Activated CD4-positive, alpha-beta T cell treated with anti-CD3 and anti-CD28 coated beads, Interleukin-2, Interleukin-4, amounts not matched to agents 100 ng/mL and 50 ng/mL, durations not matched to agents 16 hours and 8 hours (primary cell): ENCODE results near the gene CHPF2.

ENCODE experiments used
- DNase-seq: peaks from one replicate; pipeline ENCODE4 v3.0.0-alpha.2; 2020; ENCODE audit warnings: low spot score

CHPF2 gene

DNA sequence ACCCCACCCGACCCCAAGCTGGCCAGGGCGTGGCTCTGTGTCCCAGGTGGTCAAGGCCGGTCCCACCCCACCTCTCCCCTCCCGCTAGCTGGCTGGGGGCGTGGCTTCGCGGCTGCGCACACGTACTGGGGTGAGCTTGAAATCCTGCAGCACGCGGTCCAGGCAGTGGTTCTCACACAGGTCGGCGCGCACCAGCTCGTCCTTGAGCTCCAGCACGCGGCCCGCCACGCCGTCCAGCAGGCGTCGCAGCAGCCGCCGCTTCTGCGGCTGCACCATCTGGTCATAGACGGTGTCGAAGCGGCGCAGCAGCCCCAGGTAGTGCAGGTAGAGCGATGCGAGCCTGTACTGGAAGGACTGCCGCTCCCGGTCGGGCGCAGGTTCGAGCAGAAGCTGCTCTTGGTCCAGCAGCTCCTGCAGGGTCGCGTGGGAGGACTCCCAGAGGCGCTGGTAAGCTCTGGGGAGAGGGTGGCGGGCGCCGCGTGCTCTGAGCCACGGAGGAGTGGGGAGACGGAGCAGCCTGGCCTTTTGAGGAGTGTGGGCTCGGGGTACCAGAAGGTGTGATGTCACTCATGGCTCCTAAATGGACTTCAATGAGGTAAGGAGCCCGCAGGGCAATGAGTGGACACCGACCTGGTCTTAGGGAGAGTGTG lies 27.8 kb upstream of the CHPF2 start:
- no peak for DNase-seq

DNA sequence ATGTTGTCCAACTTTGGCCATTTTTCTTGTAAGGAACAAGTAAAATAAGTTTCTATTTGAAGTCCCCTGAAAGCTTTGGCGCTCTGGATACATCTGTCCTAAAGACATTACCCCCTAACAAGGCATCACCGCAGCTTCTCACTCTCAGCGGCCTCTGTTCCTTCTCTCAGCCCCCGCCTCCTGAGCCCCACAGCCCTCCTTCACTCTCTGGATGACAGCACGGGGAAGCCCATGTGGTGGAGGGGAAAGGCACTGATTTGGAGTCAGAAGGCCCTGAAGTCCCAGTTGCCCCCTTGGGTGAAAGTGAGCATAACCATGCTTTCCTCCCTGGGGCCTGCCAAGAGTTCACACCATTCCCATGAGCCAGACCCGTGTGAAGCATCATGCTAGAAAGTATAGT lies 26.6 kb upstream of the CHPF2 start:
- no peak for DNase-seq

DNA sequence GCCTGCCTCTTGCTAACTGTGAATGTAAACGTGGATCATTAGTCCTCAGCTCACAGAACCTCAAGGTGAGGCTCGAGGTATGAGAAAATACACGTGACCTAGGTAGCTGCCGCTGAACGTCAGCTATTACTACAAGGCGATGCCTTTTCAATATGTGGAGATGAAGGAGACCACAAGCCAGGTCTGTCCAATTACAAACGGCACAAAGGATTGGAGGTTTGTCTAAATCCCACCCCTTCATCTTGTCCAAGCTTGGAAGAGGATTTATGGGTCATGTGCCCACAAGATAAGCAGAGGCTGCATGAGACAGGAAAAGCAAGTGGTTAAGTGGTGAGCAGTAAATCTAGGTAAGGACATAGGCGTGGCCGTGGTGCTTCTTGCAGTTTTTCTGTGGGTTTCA lies 25.4 kb upstream of the CHPF2 start:
- DNase-seq = no peak

DNA sequence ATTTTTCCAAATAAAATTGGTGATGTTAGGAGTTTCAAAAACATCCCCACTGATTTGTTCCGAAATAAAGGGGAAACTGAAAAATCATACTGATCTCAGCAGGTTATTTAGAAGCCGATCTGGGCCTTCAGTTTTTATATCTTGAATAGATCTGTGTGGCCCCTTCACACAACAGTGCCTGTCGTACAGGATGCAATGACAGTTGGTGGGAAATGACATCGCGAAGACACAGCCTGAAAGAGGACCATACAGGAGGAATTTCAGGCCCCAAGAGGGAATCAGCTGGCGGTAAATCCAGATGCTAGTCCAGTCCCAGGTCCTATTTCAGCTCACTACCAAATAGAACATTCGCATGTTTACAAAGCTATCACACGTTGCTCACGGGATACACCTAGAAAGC lies 25.0 kb upstream of the CHPF2 start:
- no peak for DNase-seq

DNA sequence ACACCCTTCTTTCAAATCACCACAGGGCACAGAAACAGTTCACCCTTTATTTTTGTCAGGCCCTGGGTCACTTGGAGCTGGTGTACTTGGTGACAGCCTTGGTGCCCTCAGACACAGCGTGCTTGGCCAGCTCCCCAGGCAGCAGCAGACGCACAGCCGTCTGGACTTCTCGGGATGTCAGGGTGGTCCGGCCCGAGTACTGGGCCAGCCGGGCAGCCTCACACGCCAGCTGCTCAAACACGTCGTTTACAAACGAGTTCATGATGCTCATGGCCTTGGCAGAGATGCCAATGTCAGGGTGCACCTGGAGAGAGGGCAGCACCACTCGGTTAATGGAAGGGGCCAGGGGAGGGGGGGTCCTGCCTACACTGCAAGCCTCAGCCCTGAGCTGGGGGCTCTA lies 24.5 kb upstream of the CHPF2 start:
- no peak for DNase-seq

DNA sequence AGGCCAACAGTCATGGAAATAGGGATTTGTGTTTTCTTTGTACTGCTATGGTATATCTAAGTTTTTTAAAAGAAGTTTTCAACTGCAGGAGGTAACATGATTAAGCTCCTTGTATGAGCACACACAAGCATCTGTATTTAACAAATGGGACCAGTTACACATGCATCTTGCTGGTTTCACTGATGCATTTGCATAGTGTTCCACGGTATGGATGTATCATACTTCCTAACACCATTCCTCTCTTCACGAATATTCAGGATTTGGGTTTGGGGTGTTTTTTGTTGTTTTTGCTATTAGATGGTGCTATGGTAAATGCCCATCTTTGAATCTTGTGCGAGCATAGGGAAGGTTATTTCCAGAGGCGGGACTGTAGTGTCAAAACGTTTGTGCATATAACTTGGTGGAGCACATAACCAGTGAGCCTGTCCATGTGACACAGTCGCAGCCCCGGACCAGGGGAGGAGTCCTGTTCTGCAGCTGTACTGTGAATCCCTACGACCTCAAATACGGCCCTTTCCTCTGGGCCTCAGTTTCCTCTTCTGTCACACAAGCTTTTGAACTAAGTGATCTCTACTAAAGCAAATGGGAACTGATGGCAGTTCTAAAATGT lies 23.9 kb upstream of the CHPF2 start:
- DNase-seq = no peak

DNA sequence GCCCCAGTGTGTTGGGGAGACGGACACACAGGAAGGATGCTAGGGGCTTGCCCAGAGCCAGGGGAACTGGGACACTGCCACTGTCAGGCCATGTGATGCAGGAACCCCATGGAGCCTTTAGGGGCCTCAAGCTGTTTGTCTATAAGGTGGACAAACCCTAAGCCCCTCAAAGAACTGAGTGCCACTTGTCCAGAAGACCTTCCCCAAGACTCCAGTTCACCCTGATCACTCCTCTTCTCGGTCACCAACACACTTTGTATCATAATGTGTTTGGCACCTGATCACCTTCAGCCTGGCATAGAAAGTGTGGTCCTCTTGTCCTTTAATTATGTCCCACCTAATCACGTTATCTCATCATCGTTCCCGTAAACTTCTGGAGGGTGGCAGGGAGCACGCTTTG lies 22.7 kb upstream of the CHPF2 start:
- no peak for DNase-seq

DNA sequence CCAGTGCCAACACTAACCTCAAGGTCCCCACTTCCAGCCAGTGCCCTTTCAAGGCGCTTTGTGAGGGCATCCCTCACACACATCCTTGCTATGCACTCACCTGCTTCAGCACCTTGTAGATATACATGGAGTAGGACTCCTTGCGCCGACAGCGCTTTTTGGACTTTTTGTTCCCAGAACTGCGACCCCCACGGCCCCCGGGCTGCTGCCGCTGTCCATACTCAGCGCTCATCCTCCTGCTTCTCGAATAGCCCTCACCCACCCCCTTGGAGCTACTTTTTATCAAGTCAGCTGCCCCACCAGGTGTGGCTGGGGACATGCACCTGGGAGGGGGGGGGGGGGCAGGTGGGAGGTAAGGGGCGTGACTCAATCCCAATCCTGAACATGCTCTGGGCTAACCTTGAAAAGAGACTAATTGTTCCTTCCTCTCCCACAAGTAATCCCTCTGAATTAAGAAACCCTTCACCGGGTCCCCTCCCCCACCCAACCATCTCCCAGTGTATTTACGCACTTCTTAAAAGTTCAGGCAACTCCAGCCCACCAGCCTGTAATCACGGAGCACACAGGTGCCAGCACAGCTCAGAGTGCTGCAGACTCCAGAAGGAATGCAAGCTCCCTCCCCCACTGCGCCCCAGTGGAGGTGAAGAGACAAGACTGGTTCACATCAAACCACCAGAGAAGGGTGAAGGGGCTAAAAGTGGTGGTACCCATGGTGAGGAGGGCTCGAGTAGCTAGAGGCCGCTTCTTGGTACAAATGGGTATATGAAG lies 22.0 kb upstream of the CHPF2 start, which contains the start of gene H2BK1:
H2BK1 (minus strand) TSS at position 402 of the 768 bp plus-strand sequence; CDS start at position 232, 170 bp downstream.
- no peak for DNase-seq

DNA sequence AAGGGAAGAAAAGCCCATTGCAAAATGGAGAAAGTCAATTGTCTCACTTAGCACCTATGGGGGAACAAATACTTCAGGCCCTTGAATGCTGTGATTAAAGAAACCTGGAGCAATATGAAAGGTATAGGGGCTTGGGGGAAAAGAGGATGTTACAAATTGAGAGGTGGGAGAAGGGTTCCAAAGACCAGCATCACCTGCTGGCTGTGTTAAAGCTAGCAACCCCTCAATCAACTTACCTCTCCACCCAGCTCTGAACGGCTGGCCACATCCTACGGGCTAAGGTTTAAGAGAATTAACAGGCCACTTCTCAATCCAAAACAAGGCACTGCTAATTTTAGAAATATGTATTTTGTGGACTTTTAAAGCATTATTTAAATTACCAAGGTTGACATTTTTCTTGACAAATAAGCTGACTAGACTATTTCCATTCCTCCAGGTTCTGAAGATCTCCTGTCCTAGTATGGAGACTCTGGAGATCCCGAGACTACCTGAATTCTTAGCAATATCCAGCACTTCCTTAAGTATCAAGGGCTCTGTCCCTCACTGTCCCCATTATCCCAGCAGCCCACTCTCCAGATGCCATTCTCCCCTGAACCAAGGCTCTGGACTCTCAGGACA lies 21.0 kb upstream of the CHPF2 start:
- no peak for DNase-seq

DNA sequence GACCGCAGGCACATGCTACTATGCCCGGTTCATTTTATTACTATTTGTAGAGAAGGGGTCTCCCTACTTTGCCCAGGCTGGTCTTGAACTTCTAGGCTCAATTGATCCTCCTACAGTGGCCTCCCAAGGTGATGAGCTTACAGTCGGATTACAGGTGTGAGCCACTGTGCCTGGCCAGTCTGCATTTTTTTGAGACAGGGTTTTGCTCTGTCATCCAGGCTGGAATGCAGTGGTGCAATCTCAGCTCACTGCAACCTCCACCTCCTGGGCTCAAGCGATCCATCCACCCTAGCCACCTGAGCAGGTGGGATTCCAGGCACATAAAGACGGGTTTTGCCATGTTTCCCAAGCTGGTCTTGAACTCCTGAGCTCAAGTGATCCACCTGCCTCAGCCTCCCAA lies 19.7 kb upstream of the CHPF2 start:
- DNase-seq = no peak

DNA sequence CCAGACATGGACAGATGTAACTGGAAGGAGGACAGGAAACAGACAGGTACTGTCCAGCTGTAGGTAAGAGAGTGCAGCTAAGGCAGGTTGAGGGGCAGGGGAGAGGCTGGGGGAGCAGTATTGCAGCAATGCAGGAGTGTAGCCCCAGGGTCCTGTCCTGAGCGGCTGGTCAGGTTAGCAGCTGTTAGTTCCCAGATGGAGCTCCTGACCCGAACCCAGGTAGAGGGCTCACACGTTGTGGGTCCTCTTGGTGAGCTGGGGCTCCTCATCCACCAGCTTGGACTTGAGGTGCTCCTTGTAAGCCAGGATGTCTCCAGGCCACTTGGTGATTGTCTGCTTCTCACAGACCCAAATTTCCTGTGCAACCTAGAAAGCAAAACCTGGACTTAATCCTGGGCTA lies 18.5 kb upstream of the CHPF2 start:
- DNase-seq = no peak

DNA sequence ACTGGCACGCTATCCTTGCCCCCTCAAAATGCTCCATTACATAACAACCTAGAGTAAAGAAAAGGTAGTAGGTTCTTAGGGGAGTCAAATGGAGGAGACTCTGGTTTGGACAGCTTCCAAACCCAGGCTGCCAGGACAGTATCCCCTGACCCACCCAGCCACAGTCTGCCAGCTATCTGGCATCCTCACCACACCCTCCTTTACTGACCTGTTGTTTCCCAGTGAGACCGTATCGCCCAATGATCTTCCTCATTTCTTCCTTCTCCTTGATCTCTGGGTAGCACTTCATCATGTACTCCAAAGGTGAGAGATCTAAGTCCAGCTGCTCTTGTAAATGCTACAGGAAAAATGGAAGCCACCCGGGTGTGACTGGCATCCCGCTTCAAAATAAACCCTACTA lies 16.9 kb upstream of the CHPF2 start:
- DNase-seq = no peak

DNA sequence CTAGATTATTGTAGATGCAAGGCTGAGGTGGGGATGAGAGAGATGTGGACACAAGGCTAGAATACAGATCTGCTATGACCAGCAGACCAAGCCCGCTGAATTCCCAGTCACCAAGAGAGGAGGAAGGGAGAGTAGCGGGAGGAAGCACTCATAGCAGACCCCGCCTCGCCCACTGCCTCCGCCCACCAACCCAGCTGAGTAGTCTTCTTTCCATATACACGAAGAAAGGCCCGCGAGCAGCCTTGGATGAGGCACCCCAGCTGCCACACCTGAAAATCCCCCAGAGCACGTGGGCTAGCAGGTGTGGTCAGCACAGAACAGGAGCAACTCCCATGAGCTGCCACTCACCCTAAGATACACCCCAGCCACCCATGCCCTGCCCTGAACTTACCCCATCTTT lies 14.1 kb upstream of the CHPF2 start:
- no peak for DNase-seq

DNA sequence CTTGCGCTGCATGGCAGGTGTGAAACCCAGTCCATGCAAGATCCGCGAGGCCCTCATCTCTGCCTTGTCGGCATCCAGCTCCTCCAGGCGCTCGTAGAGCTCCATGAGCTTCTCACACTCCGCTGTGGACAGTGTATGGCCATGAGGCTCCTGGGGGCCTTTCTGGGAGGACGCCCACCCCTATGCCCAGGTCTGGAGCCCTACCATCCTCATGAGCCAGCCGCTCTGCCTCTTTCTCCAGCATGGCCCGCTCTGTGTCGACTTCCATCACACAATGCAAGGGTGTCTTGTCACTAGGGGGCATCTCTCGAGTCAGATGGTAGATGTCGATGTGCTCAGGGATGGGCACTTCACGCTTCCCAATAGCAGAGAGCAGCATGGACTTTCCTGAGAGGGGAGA lies 8.6 kb upstream of the CHPF2 start:
- no peak for DNase-seq

DNA sequence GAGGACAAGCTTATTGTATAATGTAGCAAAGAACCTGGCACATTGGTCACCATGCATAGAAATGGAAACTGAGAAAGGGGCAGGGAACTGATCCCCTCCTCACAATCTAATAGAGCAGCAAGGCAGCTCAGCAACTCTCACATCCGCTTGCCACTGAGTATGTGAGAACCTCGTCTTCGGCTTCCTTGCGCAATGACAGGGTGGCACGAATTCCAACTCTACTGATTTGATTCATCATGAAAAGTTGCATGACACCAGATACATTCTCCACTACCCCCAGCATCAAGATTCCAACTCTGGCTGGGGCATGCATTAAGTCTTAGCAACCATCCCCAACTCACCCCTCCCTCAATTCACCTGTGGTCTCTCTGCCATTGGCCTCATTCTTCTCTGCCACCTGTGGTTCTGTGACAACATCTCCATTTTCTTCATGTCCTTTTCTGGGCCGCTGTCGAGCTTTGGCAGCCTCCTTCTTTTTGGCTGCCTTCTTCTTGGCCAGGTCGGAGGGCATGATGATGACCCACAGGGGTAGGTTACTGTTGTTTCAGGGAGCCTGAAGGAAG lies 6.3 kb upstream of the CHPF2 start:
- DNase-seq = no peak

DNA sequence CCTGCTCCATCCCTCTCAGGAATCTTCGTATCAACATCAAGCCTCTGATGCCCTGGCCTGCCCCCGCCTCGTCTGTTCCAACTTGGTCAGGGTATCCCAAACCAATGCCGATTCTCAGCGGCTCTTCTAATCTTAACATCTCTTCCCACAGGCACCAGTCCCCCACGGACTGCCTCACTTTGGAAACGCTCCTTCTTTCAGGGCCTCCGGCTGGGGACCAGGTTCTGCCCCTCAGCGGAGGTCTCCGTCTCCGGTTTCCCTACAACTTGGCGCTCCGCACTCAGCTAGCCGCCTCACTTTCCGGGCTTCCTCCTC lies 5.8 kb upstream of the CHPF2 start:
- no peak for DNase-seq

DNA sequence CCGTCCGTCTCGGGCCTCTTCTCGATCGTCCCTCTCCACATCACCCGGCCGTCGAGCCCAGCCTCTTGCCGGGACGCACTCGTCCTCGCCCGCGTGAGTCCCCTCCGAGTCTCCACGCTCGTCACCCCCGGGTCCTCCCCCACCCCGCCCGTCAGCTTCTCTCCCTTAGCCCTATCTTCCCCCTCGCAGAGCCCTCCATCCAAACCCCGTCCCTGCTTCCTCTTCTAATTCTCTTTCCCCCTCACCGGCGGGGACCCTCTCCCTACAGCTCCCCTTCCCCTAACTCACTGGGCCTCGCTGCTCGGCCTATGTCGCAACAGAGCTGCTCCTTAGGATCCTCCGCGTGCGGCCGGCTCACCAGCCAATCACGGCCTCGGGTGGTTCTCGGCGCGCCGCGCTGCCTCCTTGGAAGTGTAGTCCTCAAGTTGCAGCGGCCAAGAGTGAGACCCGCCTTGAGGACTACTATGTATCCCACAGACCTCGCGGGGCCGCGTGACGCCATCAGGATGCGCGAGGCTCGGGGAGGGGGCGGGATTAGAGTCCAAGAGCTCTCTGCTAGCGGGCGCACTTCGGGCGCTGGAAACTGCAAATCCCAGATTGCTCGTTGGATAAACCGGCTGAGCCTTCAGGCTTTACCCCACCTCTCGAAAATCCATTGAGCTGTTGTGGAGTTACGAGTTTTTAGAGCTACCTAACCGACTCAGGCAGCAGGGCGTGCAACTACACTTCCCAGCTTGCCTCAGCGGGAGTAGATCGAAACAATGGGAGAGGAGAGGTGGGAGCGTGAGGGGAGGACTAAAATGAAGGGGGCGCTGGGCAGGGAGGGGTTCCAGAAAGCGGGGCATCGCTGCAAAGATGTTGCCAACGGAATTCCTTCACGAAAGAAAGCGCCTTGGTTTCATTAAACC lies 5.2 kb upstream of the CHPF2 start, which contains the start of gene ABCF2:
ABCF2 (minus strand) TSS at position 331 of the 908 bp plus-strand sequence. CDS start 747 bp downstream, outside the sequence.
- DNase-seq = peak; percentile 98

DNA sequence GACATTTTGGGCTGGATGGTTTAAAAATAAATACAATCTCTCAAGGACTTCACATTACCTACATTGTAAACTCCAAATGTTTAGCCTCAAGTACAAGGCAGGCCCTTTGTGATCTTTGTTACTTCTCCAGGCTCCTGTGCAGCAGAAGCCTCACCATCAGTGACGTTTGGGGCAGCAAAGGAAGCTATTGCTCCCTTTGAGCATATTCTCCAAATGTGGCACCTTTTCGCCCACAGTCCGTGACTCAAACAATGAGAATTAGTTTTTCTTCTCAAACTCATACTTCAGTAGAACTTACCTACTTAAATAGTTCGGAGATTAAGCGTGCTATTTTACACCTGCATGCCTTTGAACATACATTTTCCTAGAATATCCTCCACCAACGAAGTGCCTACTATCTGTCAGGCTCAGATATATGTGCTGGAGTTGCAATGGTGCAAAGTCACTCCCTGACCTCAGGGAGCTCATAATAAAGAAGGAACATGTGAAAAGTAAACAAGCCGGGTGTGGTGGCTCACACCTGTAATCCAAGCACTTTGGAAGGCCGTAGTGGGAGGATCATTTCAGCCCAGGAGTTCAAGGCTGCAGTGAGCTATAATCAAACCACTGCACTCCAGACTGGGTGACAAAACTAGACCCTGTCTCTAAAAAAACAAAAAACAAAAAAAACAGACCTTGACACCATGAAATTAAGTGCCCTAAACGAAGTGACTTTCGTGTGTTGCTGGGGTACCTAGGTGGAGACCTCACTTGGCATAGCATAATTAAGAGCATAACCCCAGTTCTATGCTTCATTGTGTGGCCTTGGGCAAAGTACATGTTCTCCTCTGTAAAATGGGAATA lies 4.0 kb upstream of the CHPF2 start:
- no peak for DNase-seq

DNA sequence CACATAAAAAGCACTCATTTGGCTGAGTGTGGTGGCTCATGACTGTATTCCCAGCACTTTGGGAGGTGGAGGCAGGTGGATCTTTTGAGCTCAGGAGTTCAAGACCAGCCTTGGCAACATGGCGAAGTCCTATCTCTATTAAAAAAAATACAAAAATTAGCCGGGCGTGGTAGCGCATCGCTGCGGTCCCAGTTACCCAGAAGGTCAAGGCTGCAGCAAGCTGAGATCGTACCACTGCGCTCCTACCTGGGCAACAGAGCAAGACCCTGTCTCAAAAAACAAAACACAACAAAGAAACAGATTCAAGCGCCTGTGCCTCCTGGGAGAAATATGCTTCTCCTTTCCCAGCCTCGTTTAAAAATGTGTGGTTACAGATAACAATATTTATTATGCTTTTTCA lies 3.0 kb upstream of the CHPF2 start:
- DNase-seq = no peak

DNA sequence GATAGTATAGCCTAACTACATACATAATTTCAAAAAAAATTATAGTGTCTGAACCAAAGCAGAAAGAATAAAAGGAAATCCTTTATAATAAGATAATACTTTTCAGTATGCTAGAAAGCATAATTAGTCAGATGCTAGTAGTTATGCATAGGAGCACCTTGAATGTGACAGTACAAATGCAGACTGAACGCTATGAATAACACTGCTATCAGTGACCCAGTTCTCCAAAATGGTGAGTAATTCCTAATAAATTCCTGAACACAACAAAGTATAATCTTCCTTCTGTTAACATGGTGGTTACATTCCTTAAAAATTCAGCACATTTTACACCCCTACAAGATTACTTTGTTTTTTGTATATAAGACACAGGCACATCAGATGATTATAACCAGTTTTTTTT lies 1.2 kb upstream of the CHPF2 start:
- DNase-seq = no peak
